HG02588 (cell line): ENCODE results near the gene MMP15.
"Not testable (repeated sequence)": the region's sequence is repeated elsewhere in the genome, so short reads cannot be mapped to it uniquely, and the experiment has no call there.

Experiments used
- ATAC-seq: cut with Tn5 transposase; IDR thresholded peaks from one replicate; pipeline ENCODE4 v1.9.1; 2021; ENCODE audit warnings: mild to moderate bottlenecking, moderate library complexity; ENCODE audit not compliant: unreplicated experiment

The MMP15 gene

DNA sequence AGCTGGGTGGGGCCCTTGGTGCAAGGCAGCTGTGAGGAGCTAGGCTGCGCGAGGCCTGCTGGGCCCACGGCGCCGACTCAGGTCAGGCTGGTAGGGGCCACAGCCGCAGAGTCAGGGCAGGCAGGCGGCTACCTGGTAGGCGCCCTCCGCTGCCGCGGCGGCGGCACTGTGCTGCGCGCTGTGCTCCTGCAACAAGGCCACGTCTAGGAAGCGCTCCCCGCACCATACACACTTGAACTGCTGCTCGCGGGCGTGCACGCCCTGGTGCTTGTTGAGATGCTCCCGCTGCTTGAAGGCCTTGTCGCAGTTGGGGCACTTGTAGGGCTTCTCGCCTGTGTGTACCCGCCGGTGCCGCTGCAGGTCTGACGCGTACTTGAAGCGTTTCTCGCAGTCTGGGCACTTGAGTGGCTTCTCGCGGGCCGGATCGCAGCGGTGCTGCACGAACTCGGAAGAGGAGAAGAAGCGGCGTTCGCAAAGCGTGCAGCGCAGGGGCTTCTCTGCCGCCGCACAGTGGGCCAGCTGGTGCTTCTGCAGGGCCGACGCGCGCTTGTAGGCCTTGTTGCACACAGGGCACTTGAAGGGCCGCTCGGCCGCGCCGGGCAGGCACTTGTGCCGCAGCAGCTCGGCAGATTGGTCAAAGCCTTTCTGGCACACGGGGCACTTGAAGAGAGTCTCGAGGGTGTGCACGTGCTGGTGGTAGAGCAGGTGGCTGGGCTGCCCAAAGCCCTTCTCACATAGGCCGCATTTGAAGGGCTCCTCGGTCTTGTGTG is 29.0 kb upstream of the MMP15 start:
- no peak for ATAC-seq

DNA sequence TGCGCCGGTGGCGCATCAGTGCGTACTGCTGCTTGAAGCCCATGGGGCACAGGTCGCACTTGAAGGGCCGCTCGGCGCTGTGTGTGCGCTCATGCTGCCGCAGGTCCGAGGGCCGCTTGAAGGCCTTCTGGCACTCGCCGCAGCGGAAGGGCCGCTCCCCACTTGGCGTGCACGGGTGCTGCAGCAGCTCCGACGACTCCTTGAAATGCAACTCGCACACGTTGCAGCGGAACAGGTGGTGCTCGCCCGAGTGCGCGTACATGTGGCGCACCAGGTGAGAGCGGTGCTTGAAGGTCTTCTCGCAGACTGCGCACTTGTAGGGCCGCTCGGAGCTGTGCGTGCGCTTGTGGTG is 28.4 kb upstream of the MMP15 start:
- ATAC-seq = no peak

GRCh38 chr16:57997528-57998265 is 27.9 kb upstream of the MMP15 start:
- no peak for ATAC-seq

GRCh38 chr16:57998486-57998885 is 27.1 kb upstream of the MMP15 start:
- no peak for ATAC-seq

- ATAC-seq = no peak
Measured at GRCh38 chr16:57998992-57999365, 26.6 kb upstream of the MMP15 start.

GRCh38 chr16:57999366-57999970 is 26.1 kb upstream of the MMP15 start:
- no peak for ATAC-seq

- peak; percentile 19 for ATAC-seq
Measured at GRCh38 chr16:57999971-58000705, 25.4 kb upstream of the MMP15 start, which contains the start of gene ZNF319. Gene ZNF319, minus strand, starts transcription at chr16:58000672. Its CDS starts 2,407 bp downstream, at chr16:57998265.

DNA sequence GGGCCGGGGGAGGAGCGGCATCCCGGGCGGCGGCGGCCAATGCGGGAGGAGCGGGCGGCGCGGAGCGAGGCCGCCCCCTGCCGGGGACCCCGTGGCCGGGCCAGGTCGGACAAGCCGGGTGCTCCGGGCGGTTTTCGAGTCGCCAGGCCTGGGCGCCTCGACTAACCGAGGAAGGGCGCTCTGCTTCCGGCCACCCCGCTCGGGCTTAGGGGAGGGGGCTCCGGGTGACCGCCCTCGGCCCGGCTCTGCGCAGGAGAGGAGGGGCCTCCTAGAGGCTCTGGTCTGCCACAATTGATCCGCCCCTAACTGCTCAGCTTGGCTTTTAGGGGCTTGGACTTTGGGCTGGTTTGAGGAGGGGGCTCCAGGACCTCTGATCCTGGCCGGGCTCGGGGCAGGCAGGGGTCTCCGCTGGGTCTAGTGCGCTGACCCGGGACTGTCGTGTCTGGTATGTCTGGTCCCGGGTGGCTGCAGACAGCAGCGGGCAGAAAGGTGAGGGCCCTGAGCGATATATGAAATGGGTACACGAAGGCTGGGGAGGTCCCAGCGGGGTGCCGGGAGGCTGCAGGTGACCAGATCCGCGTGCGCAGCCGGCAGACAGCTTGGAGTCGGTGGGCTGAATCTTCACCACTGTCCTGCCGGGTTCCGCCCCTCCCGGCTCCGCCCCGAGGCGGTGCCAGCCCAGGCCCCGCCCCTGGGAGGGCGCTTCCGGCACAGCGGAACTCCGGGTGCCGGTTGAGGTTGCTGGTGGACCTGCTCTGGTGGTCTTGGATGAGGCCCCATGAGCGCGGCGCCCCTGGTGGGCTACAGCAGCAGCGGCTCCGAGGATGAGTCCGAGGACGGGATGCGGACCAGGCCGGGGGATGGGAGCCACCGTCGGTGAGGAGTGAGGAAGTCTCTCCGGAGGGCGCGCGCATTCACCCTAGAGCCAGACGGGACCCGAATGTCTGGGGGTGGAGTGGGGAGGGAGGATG is 24.6 kb upstream of the MMP15 start, which contains the start of gene USB1:
Gene USB1, plus strand, starts transcription at position 702 of the 971 bp plus-strand sequence. Its CDS starts 77 bp downstream, at position 779.
- ATAC-seq = peak; percentile 78

DNA sequence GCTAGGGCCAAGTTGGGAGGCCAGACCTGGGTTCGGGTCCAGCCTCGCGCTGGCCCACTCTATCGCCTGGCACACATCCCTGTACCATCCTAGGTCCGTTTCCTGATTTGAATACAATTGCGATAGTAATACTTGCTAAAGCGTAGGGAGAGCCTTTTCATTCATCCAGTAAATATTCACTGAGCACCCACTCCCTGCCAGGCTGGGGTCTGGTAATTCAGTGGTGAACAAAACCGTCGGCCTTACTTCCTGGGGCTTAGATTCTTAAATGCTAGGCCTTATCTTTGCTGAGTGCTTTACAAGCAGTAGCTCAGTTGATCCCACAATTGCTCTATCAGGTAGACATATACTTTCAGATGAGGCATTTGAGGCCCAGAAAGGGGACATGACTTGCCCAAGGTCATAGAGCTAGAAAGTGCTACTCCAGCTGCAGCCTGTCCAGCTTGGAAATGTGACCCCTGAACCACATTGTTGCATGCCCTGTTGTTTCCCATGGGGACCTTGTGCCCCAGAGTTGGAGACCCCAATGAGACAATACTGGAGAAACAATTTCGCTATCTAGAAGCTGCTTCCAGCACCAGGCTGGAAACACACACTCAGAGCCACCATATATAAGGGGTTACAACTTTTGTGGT is 23.7 kb upstream of the MMP15 start:
- no peak for ATAC-seq

DNA sequence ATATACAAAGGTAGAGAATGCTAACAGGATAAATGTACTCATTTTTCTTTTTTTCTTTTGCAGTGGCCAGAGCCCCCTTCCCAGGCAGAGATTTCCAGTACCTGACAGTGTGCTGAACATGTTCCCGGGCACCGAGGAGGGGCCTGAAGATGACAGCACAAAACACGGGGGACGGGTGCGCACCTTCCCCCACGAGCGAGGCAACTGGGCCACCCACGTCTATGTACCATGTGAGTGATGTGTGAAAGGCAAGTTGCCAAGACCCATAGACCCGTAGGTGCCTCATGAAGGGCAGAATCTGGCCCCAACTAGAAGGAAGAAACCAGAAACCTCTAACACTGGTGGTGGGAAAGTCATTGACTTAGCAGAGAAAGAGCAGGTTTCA is 23.1 kb upstream of the MMP15 start:
- ATAC-seq = no peak

DNA sequence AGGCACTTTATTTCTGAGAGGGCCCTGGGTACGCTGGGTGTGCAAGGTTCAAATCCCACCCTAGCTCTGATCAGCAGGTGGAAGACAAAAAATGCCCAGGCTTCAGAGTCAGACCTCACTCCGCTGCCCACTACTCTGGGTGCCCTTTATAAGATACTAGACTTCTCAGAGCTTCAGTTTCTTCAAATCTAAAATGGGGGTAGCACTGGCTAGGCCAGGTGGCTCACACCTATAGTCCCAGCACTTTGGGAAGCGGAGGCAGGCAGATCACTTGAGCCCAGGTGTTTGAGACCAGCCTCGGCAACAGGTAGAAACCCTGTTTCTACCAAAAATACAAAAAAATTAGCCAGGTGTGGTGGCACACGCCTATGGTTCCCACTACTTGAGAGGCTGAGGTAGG is 22.6 kb upstream of the MMP15 start:
- no peak for ATAC-seq

DNA sequence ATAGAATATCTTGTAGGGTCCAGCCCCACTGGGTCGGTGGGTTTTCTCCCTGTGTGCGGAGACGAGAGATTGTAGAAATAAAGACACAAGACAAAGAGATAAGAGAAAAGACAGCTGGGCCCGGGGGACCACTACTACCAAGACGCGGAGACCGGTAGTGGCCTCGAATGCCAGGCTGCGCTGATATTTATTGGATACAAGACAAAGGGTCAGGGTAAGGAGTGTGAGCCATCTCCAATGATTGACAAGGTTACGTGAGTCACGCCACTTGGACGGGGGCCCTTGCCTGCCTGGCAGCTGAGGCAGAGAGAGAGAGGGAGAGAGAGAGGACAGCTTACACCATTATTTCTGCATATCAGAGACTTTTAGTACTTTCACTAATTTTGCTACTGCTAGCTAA is 20.8 kb upstream of the MMP15 start:
- ATAC-seq = not testable (repeated sequence)

DNA sequence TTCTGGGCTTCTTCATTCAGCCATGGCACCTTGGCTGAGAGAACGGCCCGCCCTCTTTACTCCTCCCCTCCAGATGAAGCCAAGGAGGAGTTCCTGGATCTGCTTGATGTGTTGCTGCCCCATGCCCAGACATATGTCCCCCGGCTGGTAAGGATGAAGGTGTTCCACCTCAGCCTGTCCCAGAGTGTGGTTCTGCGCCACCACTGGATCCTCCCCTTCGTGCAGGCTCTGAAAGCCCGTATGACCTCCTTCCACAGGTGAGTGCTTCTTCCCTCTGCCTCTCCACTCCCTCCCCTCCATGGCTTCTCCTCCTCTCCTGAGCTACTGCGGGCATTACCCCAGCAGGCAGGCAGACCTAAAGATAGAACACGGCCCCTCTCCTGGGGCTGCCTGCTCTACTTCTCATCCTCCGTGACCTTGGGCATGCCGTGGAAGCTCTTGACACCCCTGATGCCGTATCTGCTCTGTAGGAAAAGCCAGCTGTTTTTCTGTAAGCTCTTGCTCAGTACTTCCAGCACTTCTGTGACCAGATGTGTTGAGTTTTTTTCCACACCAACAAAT is 15.6 kb upstream of the MMP15 start:
- no peak for ATAC-seq

DNA sequence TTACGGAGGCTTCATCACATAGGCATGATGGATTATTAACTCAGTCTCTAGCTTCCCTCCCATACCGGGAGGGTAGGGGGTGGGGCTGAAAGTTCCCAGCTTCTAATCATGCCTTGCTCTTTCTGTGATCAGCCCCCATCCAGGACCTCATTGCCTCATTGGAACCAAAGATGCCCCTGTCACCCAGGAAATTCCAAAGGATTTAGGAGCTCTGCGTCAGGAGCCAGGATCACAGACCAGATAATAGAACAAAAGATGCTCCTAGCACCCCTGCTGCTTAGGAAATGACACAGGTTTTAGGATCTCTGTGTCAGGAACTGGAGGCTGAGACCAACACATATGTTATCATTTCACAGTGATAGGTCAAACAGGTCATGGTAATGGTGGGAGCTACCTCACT is 14.7 kb upstream of the MMP15 start:
- no peak for ATAC-seq

DNA sequence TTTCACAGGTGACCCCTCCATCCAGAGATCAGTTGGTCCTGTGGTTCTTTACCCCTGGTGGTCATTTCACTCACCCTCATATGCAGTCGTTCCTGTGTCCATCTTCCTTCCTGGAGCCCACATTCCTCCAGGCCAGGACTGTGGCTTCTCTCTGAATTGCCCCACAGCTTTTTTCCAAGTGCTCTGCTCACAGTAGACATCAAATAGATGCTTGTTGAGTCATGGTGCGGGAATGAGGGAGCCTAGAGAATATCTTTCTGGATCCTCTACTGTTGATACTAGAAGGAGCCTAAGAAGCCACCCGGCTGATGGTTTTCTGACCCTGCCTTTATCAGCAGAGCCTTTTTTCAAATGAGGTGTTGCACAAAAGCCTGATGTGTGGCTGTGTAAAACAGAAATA is 13.9 kb upstream of the MMP15 start:
- no peak for ATAC-seq

GRCh38 chr16:58012481-58012880 is 13.1 kb upstream of the MMP15 start:
- no peak for ATAC-seq

DNA sequence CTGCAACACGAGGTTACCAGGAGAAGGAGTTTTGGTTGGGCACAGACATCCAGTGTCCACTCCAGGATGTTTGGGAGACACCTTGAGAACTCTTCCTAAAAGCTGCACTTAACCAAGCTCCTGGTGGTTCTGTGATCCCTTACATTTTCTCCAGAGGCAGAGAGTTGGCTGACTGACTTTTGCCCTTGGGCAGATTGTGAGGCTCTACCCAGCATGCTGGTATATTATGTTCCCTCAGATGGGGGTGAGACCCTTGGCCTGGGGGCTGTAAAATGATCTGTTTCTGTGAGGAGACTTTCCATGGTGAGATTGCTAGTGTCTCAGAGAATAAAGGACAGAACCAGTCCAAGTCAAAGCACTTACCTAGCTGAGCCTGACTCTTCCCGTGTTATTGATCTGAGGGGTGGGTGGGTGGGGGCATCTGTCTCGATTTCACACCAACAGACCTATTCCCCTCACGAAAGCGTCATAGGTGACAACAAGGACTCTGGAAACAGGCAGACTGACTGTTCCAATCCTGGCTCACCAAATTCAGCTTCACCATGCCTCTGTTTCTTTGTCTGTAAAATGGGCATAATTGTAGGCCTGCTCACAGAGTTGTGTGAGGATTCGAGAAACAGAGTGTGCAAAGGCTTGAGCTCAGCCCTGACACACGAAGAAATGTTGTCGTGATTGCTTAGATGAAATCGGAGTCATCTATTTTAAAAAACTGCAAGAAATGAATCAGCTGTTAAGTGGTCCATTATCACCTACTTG is 12.2 kb upstream of the MMP15 start:
- ATAC-seq = no peak

- ATAC-seq = no peak
Measured at GRCh38 chr16:58016840-58017446, 8.6 kb upstream of the MMP15 start.
